Measurements from ENCODE around the gene RAD50.

DNA sequence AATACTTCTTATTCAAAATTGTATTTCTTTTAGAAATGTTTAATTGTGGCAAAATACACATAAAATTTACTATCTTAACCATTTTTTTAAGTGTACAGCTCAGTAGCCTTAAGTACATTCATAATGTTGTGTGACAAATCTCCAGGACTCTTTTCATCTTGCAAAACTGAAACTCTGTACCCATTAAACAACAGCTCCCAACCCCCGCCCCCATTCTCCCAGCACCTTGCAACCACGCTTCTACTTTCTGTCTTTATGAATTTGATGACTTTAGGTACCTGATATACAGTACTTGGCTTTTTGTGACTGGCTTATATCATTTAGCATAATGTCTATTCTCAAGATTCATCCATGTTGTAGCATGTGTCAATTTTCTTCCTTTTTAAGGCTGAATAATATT, 10.7 kb upstream of the RAD50 start:
- TF ChIP-seq, protein P1, sequence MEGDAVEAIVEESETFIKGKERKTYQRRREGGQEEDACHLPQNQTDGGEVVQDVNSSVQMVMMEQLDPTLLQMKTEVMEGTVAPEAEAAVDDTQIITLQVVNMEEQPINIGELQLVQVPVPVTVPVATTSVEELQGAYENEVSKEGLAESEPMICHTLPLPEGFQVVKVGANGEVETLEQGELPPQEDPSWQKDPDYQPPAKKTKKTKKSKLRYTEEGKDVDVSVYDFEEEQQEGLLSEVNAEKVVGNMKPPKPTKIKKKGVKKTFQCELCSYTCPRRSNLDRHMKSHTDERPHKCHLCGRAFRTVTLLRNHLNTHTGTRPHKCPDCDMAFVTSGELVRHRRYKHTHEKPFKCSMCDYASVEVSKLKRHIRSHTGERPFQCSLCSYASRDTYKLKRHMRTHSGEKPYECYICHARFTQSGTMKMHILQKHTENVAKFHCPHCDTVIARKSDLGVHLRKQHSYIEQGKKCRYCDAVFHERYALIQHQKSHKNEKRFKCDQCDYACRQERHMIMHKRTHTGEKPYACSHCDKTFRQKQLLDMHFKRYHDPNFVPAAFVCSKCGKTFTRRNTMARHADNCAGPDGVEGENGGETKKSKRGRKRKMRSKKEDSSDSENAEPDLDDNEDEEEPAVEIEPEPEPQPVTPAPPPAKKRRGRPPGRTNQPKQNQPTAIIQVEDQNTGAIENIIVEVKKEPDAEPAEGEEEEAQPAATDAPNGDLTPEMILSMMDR (IDR thresholded peaks at IDR 0.05) = no peak
- TF ChIP-seq POLR2A (IDR thresholded peaks at IDR 0.05) = no peak
